Endothelial cell of umbilical vein (primary cell): ENCODE measurements around the gene SLC36A4. TPM values are rescaled to one million over a fixed set of nuclear protein-coding genes. Genes with fewer than 3 reads are reported as not detected.
A peak's percentile ranks its signal among the peaks of the same experiment; 100 is the strongest.

Experiments
- BruUV-seq: library from RNA; stranded (reverse); fragments of 400-500 nt; replicated peaks from 2 replicates; lab custom pipeline; 2021; lab: Mats Ljungman, UMichigan
- CTCF ChIA-PET: fragments of 300-600, 350-600 bp; sonication (Branson Sonifier 250); formaldehyde crosslinking; loops from one replicate; lab custom pipeline; 2021; ENCODE audit warnings: antibody characterized with exemption, inconsistent platforms; lab: Charles Lee
- POLR2A ChIA-PET: fragments of 300-600, 350-600 bp; sonication (Branson Sonifier 250); formaldehyde crosslinking; loops from one replicate; lab custom pipeline; 2021; ENCODE audit warnings: antibody characterized with exemption, inconsistent platforms; lab: Charles Lee
- DNase-seq: peaks from one replicate; pipeline ENCODE4 v3.0.0-alpha.2; 2011; ENCODE audit warnings: low read depth, low spot score
- FAIRE-seq: peaks from 2 replicates; lab custom pipeline; 2011; peaks lifted over from hg19 to GRCh38; lab: Jason Lieb, UNC
- H2AFZ ChIP-seq: 2 replicates; pipeline ENCODE4 v1.6.0; 2012; ENCODE audit warnings: low read depth, low read length, control low read depth, inconsistent platforms
- H3K27ac ChIP-seq: 2 replicates; pipeline ENCODE4 v1.5.1; 2011; ENCODE audit warnings: low read depth, mild to moderate bottlenecking, control low read depth, low read length, moderate library complexity; ENCODE audit not compliant: insufficient read depth
- H3K27me3 ChIP-seq, 2 experiments: 2 replicates each; pipeline versions ENCODE4 v1.6.0 to v1.6.1; 2011; ENCODE audit warnings: low read length in 2 of 2, mixed read lengths in 1 of 2; ENCODE audit not compliant: control insufficient read depth in 2 of 2, insufficient read depth in 2 of 2
- H3K36me3 ChIP-seq, 2 experiments: 2 replicates in 1 of 2; 3 replicates in 1 of 2; pipeline ENCODE4 v1.5.1; 2011; ENCODE audit warnings: low read length in 2 of 2, mild to moderate bottlenecking in 1 of 2, moderate library complexity in 1 of 2; ENCODE audit not compliant: control insufficient read depth in 2 of 2, insufficient read depth in 2 of 2; ENCODE audit errors: extremely low read depth in 1 of 2
- H3K4me1 ChIP-seq: 3 replicates; pipeline ENCODE4 v1.5.1; 2011; ENCODE audit warnings: mild to moderate bottlenecking, low read length; ENCODE audit not compliant: control insufficient read depth, insufficient read depth; ENCODE audit errors: extremely low read depth
- H3K4me2 ChIP-seq: 2 replicates; pipeline ENCODE4 v1.6.1; 2011; ENCODE audit warnings: low read length, control low read depth, mixed read lengths; ENCODE audit not compliant: insufficient read depth
- H3K4me3 ChIP-seq, 3 experiments: fragments of 200-600 bp in 1 of 3; sonication (generic), shearing (Covaris generic) in 1 of 3; replicated peaks in 1 of 3; 2 replicates each; pipeline ENCODE4 v1.5.1; 2011 to 2016; ENCODE audit warnings: control low read depth in 3 of 3, low read length in 3 of 3, mild to moderate bottlenecking in 2 of 3, inconsistent platforms in 1 of 3, low read depth in 1 of 3, moderate library complexity in 1 of 3; ENCODE audit not compliant: insufficient read depth in 1 of 3
- H3K79me2 ChIP-seq: 2 replicates; pipeline ENCODE4 v1.6.0; 2012; ENCODE audit warnings: low read length, inconsistent platforms; ENCODE audit not compliant: control insufficient read depth, insufficient read depth
- H3K9ac ChIP-seq: replicated peaks from 2 replicates; pipeline ENCODE3; 2011; ENCODE audit warnings: low read length, control low read depth; ENCODE audit not compliant: insufficient read depth; ENCODE audit errors: extremely low read depth
- H3K9me1 ChIP-seq: replicated peaks from 3 replicates; pipeline ENCODE4 v1.6.0; 2011; ENCODE audit warnings: mild to moderate bottlenecking, low read length; ENCODE audit not compliant: control insufficient read depth, insufficient read depth; ENCODE audit errors: extremely low read depth
- H3K9me3 ChIP-seq: replicated peaks from 2 replicates; pipeline ENCODE4 v1.5.1; 2012; ENCODE audit warnings: low read length, inconsistent platforms; ENCODE audit not compliant: control insufficient read depth, insufficient read depth
- H4K20me1 ChIP-seq: replicated peaks from 2 replicates; pipeline ENCODE3; 2011; ENCODE audit warnings: mild to moderate bottlenecking, low read length; ENCODE audit not compliant: control insufficient read depth, insufficient read depth; ENCODE audit errors: extremely low read depth
- CTCF ChIP-seq, 2 donors: IDR thresholded peaks; 1 replicate in 1 of 2; 2 replicates in 1 of 2; pipeline ENCODE4 v1.5.1; 2011; ENCODE audit warnings: low read length in 2 of 2, mild to moderate bottlenecking in 2 of 2, moderate library complexity in 2 of 2, control low read depth in 1 of 2, inconsistent platforms in 1 of 2, low read depth in 1 of 2; ENCODE audit not compliant: insufficient read depth in 1 of 2; ENCODE audit errors: extremely low read depth in 1 of 2
- EZH2 ChIP-seq: IDR thresholded peaks from 2 replicates; pipeline ENCODE4 v1.6.1; 2012; ENCODE audit warnings: borderline replicate concordance, low read depth, mild to moderate bottlenecking, moderate library complexity, low read length, inconsistent platforms; ENCODE audit not compliant: severe bottlenecking
- FOS ChIP-seq: IDR thresholded peaks from 2 replicates; pipeline ENCODE4 v1.6.1; 2011; ENCODE audit warnings: mild to moderate bottlenecking, low read length, moderate library complexity, borderline replicate concordance; ENCODE audit not compliant: insufficient read depth
- GATA2 ChIP-seq: IDR thresholded peaks from 2 replicates; pipeline ENCODE4 v1.7.0; 2011; ENCODE audit warnings: low read depth, mild to moderate bottlenecking, moderate library complexity, mixed read lengths, low read length; ENCODE audit not compliant: insufficient read length, insufficient read depth
- JUN ChIP-seq: IDR thresholded peaks from 2 replicates; pipeline ENCODE4 v1.6.1; 2011; ENCODE audit warnings: borderline replicate concordance, low read depth; ENCODE audit not compliant: insufficient read length, insufficient read depth
- MAX ChIP-seq: IDR thresholded peaks from 2 replicates; pipeline ENCODE4 v1.6.1; 2011; ENCODE audit not compliant: insufficient read depth, insufficient read length
- MYC ChIP-seq: IDR thresholded peaks from one replicate; pipeline ENCODE4 v1.6.1; 2011; ENCODE audit warnings: mild to moderate bottlenecking, low read depth, low read length
- POLR2A ChIP-seq: IDR thresholded peaks from 2 replicates; pipeline ENCODE4 v1.6.1; 2012; ENCODE audit warnings: low read depth, mild to moderate bottlenecking, control low read depth, low read length
- POLR2AphosphoS5 ChIP-seq: IDR thresholded peaks from 2 replicates; pipeline ENCODE4 v1.6.1; 2012; ENCODE audit warnings: low read depth, mild to moderate bottlenecking, control low read depth, low read length, moderate library complexity; ENCODE audit not compliant: insufficient read depth
- dilution Hi-C: fragments of 300-500 bp; cut with MboI; formaldehyde crosslinking; loops from one replicate; pipeline ENCODE4 v1.15.0; 2019; ENCODE audit warnings: low sequenced_read_pairs; ENCODE audit not compliant: extremely low pct_ligation_motif_present
- intact Hi-C: fragments of 100-400 bp; cut with micrococcal nuclease; formaldehyde crosslinking; loops from one replicate; pipeline ENCODE4 v1.10.0; 2022
- polyA plus RNA-seq, 4 experiments: library from polyadenylated mRNA; depleted of rRNA in 3 of 4; stranded (reverse) in 3 of 4; unstranded in 1 of 4; fragments of >200 nt; gene quantifications; 2 replicates each; pipeline versions ENCODE4 v1.2.1 to v1.2.3, GENCODE V29; 2011 to 2012; ENCODE audit warnings: missing spikeins in 1 of 4
- total RNA-seq: library from RNA; stranded (reverse); gene quantifications from 2 replicates; pipeline ENCODE4 v1.2.3, GENCODE V29; 2021

Gene SLC36A4
- total and polyA plus RNA-seq, 2 donors (not counting 3 experiments of a cell fraction or from before 2014, with no cell fraction given), result 8.5 to 16.8 TPM

GRCh38 chr11:93160808-93161207 lies 37.0 kb downstream of the SLC36A4 start:
- no peak overlapping the region for H2AFZ ChIP-seq
- no peaks in the 10 kb centered on the region for H3K4me1 ChIP-seq
- H3K9ac ChIP-seq, result no peak overlapping the region
- H3K9me1 ChIP-seq, result no peaks in the 10 kb centered on the region
- no peak overlapping the region for H3K4me2 ChIP-seq
- CTCF ChIA-PET, result no interaction called here
- no peaks in the 10 kb centered on the region for H3K79me2 ChIP-seq
- intact Hi-C loops (no loop called here), dilution Hi-C loops (no loop called here)
- POLR2A ChIA-PET, result no interaction called here
- H3K36me3 ChIP-seq, result peaks cover 0 to 2% of the 10 kb centered on the region in 2 experiments
- TF ChIP-seq CTCF (IDR thresholded peaks at IDR 0.05; ENCODE audit: extremely low read depth in 1 of 2, insufficient read depth in 1 of 2, low read depth in 1 of 2, low read length in 2 of 2) (no peak), POLR2AphosphoS5 (no peak), POLR2A (no peak), EZH2 (no peak)
- FAIRE-seq (no peak), DNase-seq (no peak)
- no peaks in the 10 kb centered on the region for H3K27me3 ChIP-seq
- no peak overlapping the region for H3K4me3 ChIP-seq
- no TSS peak for BruUV-seq
- H3K9me3 ChIP-seq, result no peaks in the 10 kb centered on the region
- H3K27ac ChIP-seq, result no peak overlapping the region
- H4K20me1 ChIP-seq, result no peaks in the 10 kb centered on the region

- peaks cover 0 to 2% of the 10 kb centered on the region in 2 experiments for H3K36me3 ChIP-seq
- CTCF ChIA-PET, result interaction anchor here (0.8 to 0.9 kb wide), 2 partner anchors 15 to 70 kb away, joined by 3 to 4 read pairs; no protein-coding TSS in a partner anchor
- peak overlapping the region; percentile 29 for H3K4me2 ChIP-seq
Measured at GRCh38 chr11:93160156-93160555, 37.6 kb downstream of the SLC36A4 start.

More at GRCh38 chr11:93160156-93160555, 37.6 kb downstream of the SLC36A4 start:
- DNase-seq, result peak; percentile 84
- Histone ChIP-seq H2AFZ (no peak overlapping the region), H3K9me1 (no peaks in the 10 kb centered on the region), H3K27me3 (no peaks in the 10 kb centered on the region), H4K20me1 (no peaks in the 10 kb centered on the region), H3K4me1 (no peaks in the 10 kb centered on the region), H3K79me2 (no peaks in the 10 kb centered on the region), H3K9ac (no peak overlapping the region), H3K4me3 (no peak overlapping the region), H3K27ac (no peak overlapping the region), H3K9me3 (no peaks in the 10 kb centered on the region)
- POLR2A ChIA-PET, result no interaction called here
- TF ChIP-seq POLR2A (no peak), JUN (no peak), FOS (no peak), MAX (no peak), GATA2 (no peak), MYC (no peak), EZH2 (no peak)
- no TSS peak for BruUV-seq
- dilution Hi-C loops, result no loop called here
- no peak for FAIRE-seq
- intact Hi-C loops, result no loop called here
